Adrenal gland (tissue), 12 donors: ENCODE data around the gene MMP17. TPM values are rescaled to one million over a fixed set of nuclear protein-coding genes. Genes with fewer than 3 reads are reported as not detected.
A peak's percentile ranks its signal among the peaks of the same experiment; 100 is the strongest.

Source experiments
- DNase-seq, 7 donors: peaks; one replicate each; pipeline ENCODE4 v3.0.0-alpha.2; 2019 to 2020
- H3K27ac ChIP-seq, 5 donors: fragments of 200-600 bp; sonication (generic) in 4 of 5; 1 replicate in 3 of 5; 2 replicates in 2 of 5; pipeline versions ENCODE4 v1.5.1 to v1.8.0; 2016 to 2020; ENCODE audit warnings: mild to moderate bottlenecking in 1 of 5
- H3K27me3 ChIP-seq: fragments of 200-600 bp; 2 replicates; pipeline ENCODE4 v1.8.0; 2021
- H3K36me3 ChIP-seq, 2 donors: fragments of 200-600 bp; replicated peaks in 1 of 2; 1 replicate in 1 of 2; 2 replicates in 1 of 2; pipeline versions ENCODE4 v1.5.1 to v1.8.0; 2018 to 2022
- H3K4me1 ChIP-seq, 2 donors: fragments of 200-600 bp; replicated peaks in 1 of 2; 1 replicate in 1 of 2; 2 replicates in 1 of 2; pipeline versions ENCODE4 v1.5.1 to v1.8.0; 2018 to 2021
- H3K4me3 ChIP-seq, 4 donors: fragments of 200-600 bp; sonication (generic) in 3 of 4; one replicate each; pipeline ENCODE4 v1.5.1; 2016 to 2018
- H3K9me3 ChIP-seq, 3 donors: fragments of 200-600 bp; sonication (generic) in 1 of 3; replicated peaks in 1 of 3; 1 replicate in 2 of 3; 2 replicates in 1 of 3; pipeline versions ENCODE4 v1.5.1 to v1.8.0; 2016 to 2021
- POLR2A ChIP-seq, 2 donors: fragments of 450-650 bp; IDR thresholded peaks; one replicate each; pipeline ENCODE4 v1.6.1; 2017; ENCODE audit warnings: antibody characterized with exemption in 2 of 2, mild to moderate bottlenecking in 2 of 2, moderate library complexity in 1 of 2
- WGBS, 4 donors: extraction: QIAGEN DNeasy Blood & Tissue Kit in 2 of 4; methylation state at CpG; one replicate each; pipeline versions ENCODE4 v1.1.5 to v1.1.7; 2013 to 2017; 5-methylcytosine and 5-hydroxymethylcytosine counted together
- intact Hi-C, 2 donors: fragments of 100-400 bp; cut with DNase I; formaldehyde crosslinking; loops; one replicate each; pipeline versions ENCODE4 v1.14.1 to v1.15.0; 2022 to 2023
- polyA plus RNA-seq, 3 donors: library from polyadenylated mRNA; stranded (reverse); fragments of 200-250 nt in 2 of 3; fragments of 350-450 nt in 1 of 3; fragmentation: Illumina TruSeq in 1 of 3; extraction: RNeasy Lipid Tissue Mini Kit (QIAGEN cat#74804) in 1 of 3; gene quantifications; one replicate each; pipeline ENCODE4 v1.2.3, GENCODE V29; 2013 to 2014
- total RNA-seq, 9 donors: library from RNA; depleted of rRNA in 4 of 9; stranded (reverse); fragments of >200 nt in 4 of 9; fragments of 120-200 nt in 1 of 9; fragmentation: NEBNext Ultra II Directional in 1 of 9; extraction: Animal tissue kit (Norgen Biotek cat#: 25700) in 1 of 9; gene quantifications; one replicate each; pipeline versions ENCODE4 v1.1.0 to v1.2.4, GENCODE V29; 2013 to 2023
- TF ChIP-seq, protein P1 (sequence below), 6 experiments: fragments of 450-650 bp in 4 of 6; fragments of 200-600 bp in 2 of 6; sonication (generic) in 1 of 6; IDR thresholded peaks; 1 replicate in 5 of 6; 2 replicates in 1 of 6; pipeline versions ENCODE4 v1.5.1 to v1.8.0; 2016 to 2021; ENCODE audit warnings: antibody characterized with exemption in 6 of 6, mild to moderate bottlenecking in 2 of 6, moderate library complexity in 1 of 6
- donor health status: healthy with polysubstance abuse.
- donor health status: Bipolar disorder and iron deficiency.
- donor health status: DM: yes; HTN: yes; CAD: no.
- donor health status: DM: no; HTN: no; CAD: no.
- donor health status: DM: no; HTN: no; CAD: no.
- donor health status: DM: yes; HTN: yes; CAD: no.

The MMP17 gene
- total and polyA plus RNA-seq, 12 donors: 0.32 to 16.5 (median 1.1) TPM; not detected in 1

GRCh38 chr12:131831635-131832041, 3.4 kb downstream of the MMP17 start:
- H3K36me3 ChIP-seq: no peaks in the 10 kb centered on the region
- WGBS, 4 donors: 40 to 55% (median 40%) methylated on average over 4 to 16 of the region's 16 CpGs; no CpG with 5 or more reads in 1 of the 4 donors
- H3K9me3 ChIP-seq: no peaks in the 10 kb centered on the region
- peak overlapping the region in 1 of 5 donors; percentile 58 for H3K27ac ChIP-seq
- intact Hi-C loops: loop anchor here in 1 of 2 donors (5.0 kb wide), 1 partner anchor 729 kb away; no protein-coding TSS in a partner anchor
- peak overlapping the region in 1 of 4 donors; percentile 38 for H3K4me3 ChIP-seq
- peaks cover 4 to 30% of the 10 kb centered on the region in 2 donors for H3K4me1 ChIP-seq
- peaks cover 64% of the 10 kb centered on the region for H3K27me3 ChIP-seq
- DNase-seq: no peak
- TF ChIP-seq, protein P1, sequence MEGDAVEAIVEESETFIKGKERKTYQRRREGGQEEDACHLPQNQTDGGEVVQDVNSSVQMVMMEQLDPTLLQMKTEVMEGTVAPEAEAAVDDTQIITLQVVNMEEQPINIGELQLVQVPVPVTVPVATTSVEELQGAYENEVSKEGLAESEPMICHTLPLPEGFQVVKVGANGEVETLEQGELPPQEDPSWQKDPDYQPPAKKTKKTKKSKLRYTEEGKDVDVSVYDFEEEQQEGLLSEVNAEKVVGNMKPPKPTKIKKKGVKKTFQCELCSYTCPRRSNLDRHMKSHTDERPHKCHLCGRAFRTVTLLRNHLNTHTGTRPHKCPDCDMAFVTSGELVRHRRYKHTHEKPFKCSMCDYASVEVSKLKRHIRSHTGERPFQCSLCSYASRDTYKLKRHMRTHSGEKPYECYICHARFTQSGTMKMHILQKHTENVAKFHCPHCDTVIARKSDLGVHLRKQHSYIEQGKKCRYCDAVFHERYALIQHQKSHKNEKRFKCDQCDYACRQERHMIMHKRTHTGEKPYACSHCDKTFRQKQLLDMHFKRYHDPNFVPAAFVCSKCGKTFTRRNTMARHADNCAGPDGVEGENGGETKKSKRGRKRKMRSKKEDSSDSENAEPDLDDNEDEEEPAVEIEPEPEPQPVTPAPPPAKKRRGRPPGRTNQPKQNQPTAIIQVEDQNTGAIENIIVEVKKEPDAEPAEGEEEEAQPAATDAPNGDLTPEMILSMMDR (IDR thresholded peaks at IDR 0.05): no peak
- no peak for TF ChIP-seq POLR2A (IDR thresholded peaks at IDR 0.05)

DNA sequence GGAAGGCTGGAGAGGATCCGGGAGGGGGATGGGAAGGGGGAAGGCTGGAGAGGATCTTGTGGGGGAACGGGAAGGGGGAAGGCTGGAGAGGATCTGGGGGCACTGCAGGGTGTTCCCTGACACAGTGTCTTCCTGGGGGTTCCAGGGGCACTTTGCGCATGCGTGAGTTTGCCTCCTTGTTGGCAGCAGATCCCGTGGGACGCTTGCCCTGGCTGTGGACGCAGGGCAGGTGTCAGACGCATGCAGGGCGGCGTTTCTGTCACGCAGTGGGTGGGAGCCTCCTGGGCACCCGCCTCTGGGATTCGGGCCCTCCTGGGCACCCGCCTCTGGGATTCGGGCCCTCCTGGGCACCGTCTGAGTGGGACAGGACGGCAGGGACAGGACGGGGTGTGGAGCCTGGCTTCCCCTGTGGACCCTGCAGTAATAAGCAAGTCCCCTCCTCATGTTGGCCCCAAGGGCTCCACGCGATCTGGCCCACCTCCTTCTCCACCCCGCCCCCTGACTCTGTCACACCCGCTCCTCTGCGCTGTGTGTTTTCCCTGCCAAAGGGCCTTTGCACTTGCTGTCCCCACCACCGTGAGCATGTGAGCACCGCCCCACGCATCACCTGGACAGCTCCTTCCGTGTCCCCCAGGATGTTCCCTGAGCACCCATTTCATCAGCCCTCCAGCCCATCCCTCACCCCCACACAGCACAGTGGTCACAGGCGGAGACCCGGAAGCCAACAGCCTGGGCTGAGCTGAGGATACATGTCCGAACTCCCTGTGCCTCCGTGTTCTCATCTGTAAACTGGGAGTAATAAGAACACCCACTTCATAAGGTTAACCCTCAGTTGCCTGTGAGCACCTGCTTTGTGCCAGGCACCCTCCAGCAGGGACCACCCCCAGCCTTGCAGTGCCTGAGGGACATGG, 4.4 kb downstream of the MMP17 start:
- Histone ChIP-seq H3K4me1 (peaks cover 4 to 30% of the 10 kb centered on the region in 2 donors), H3K36me3 (no peaks in the 10 kb centered on the region), H3K4me3 (no peak overlapping the region), H3K27me3 (peaks cover 60% of the 10 kb centered on the region), H3K27ac (peak overlapping the region in 1 of 5 donors; percentile 22), H3K9me3 (no peaks in the 10 kb centered on the region)
- DNase-seq: peak in 2 of 7 donors; percentile 20 to 44
- intact Hi-C loops: loop anchor here in 1 of 2 donors (5.0 kb wide), 1 partner anchor 730 kb away; no protein-coding TSS in a partner anchor
- TF ChIP-seq, protein P1 (IDR thresholded peaks at IDR 0.05): no peak
- TF ChIP-seq POLR2A (IDR thresholded peaks at IDR 0.05): no peak
- WGBS, 4 donors: 49 to 56% (median 49%) methylated on average over 16 to 31 of the region's 31 CpGs

DNA sequence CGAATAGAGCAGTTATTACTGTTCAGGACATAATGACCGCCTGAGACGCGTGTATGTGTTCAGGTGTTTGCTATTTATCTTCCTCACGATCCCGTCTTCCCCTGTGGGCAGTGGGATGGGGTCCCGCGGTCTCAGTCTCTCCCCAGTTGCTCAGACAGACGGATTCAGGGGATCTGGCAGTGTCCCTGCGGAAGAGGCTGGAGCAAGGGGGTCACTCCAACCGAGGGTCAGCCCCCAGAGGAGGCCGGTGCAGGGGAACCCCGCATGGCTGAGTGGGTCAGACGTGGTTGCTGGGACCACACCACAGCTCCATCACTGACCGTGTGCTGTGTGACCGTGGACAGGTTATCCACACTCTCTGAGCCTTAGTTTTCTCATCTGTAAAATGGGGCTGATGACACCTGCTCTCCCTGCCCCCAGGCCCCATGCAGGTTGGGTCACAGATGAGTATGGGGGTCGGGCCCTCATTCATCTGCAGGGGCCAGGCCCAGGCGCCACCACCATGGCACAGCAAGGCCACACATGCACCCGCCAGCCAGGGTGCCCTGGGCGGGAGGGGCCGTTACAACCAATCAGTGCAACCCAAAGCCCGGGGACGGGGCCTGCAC, 5.2 kb downstream of the MMP17 start:
- H3K4me1 ChIP-seq: peaks cover 0 to 24% of the 10 kb centered on the region in 2 donors
- no peak for DNase-seq
- no peak overlapping the region for H3K4me3 ChIP-seq
- H3K36me3 ChIP-seq: no peaks in the 10 kb centered on the region
- intact Hi-C loops: loop anchor here in 1 of 2 donors (5.0 kb wide), 1 partner anchor 731 kb away; no protein-coding TSS in a partner anchor
- peaks cover 54% of the 10 kb centered on the region for H3K27me3 ChIP-seq
- H3K27ac ChIP-seq: no peak overlapping the region
- TF ChIP-seq, protein P1 (IDR thresholded peaks at IDR 0.05): peak in 1 of 6 experiments; percentile 6
- TF ChIP-seq POLR2A (IDR thresholded peaks at IDR 0.05): no peak
- whole genome bisulfite sequencing, 4 donors: 63 to 75% (median 69%) methylated on average over 18 to 23 of the region's 23 CpGs
- H3K9me3 ChIP-seq: no peaks in the 10 kb centered on the region
